ENCODE measurements around the gene PIGS. TPM values are rescaled to one million over a fixed set of nuclear protein-coding genes. Genes with fewer than 3 reads are reported as not detected.

The PIGS gene
- total and polyA plus RNA-seq, 9 of the 15 experiments (the other 6 are each of a cell fraction or from before 2014, with no cell fraction given), result 47.5 to 138 (median 57.6) TPM

GRCh38 chr17:28599311-28600184 is 28.2 kb upstream of the PIGS start (continued):
- no peak; a peak in 1 of 4 replicates for TF ChIP-seq RAD21 (CRISPR knock-in tag; conservative IDR thresholded peaks at IDR 0.05 in 1 of 2, IDR thresholded peaks at IDR 0.05 in 1 of 2)
- no peak for TF ChIP-seq SREBF1 (IDR thresholded peaks at IDR 0.05; ENCODE audit: borderline replicate concordance, low read depth, low read length)
- TF ChIP-seq TGIF2 (CRISPR knock-in tag; IDR thresholded peaks at IDR 0.05), result no peak
- TF ChIP-seq, protein P1, sequence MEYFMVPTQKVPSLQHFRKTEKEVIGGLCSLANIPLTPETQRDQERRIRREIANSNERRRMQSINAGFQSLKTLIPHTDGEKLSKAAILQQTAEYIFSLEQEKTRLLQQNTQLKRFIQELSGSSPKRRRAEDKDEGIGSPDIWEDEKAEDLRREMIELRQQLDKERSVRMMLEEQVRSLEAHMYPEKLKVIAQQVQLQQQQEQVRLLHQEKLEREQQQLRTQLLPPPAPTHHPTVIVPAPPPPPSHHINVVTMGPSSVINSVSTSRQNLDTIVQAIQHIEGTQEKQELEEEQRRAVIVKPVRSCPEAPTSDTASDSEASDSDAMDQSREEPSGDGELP (CRISPR knock-in tag; IDR thresholded peaks at IDR 0.05; ENCODE audit: borderline replicate concordance), result peak; percentile 53; the same call in 1 of the 2 replicates
- TF ChIP-seq SRSF1 (IDR thresholded peaks at IDR 0.05; ENCODE audit: low read depth, low read length), result no peak
- TF ChIP-seq SMARCC2 (IDR thresholded peaks at IDR 0.05; ENCODE audit: low read depth), result 0 out of 2 replicates have a peak, but pooled peaks have one; percentile 22
- TF ChIP-seq RBM25 (IDR thresholded peaks at IDR 0.05; ENCODE audit: low read depth, low read length, severe bottlenecking), result peak; percentile 79
- peak; percentile 97 for TF ChIP-seq NFIC (IDR thresholded peaks at IDR 0.05)
- TF ChIP-seq KAT2B (IDR thresholded peaks at IDR 0.05; ENCODE audit: low read depth, low read length), result no peak
- no peak for TF ChIP-seq HOXB6 (CRISPR knock-in tag; IDR thresholded peaks at IDR 0.05; ENCODE audit: borderline replicate concordance)
- TF ChIP-seq IRF9 (tag; IDR thresholded peaks at IDR 0.05), result no peak
- TF ChIP-seq POU5F1 (IDR thresholded peaks at IDR 0.05; ENCODE audit: borderline replicate concordance, low read depth, low read length, partially characterized antibody), result no peak
- no peak for TF ChIP-seq ZNF778 (CRISPR knock-in tag; IDR thresholded peaks at IDR 0.05)
- TF ChIP-seq HBP1 (CRISPR knock-in tag; IDR thresholded peaks at IDR 0.05), result no peak
- TF ChIP-seq GATAD2A (IDR thresholded peaks at IDR 0.05), result no peak; the same call in 1 of the 2 replicates
- TF ChIP-seq ZNF282 (CRISPR knock-in tag; IDR thresholded peaks at IDR 0.05), result no peak
- no peak for TF ChIP-seq ZNF589 (CRISPR knock-in tag; IDR thresholded peaks at IDR 0.05; ENCODE audit: low read depth)
- TF ChIP-seq TCF3 (CRISPR knock-in tag; IDR thresholded peaks at IDR 0.05), result no peak
- peak; percentile 8; the same call in 1 of the 2 replicates for TF ChIP-seq ZC3H8 (IDR thresholded peaks at IDR 0.05)
- TF ChIP-seq TSC22D4 (tag; IDR thresholded peaks at IDR 0.05), result no peak
- no peak; the same call in 1 of the 2 replicates for TF ChIP-seq POLR2AphosphoS2 (IDR thresholded peaks at IDR 0.05; ENCODE audit: low read length)
- TF ChIP-seq NR4A1 (CRISPR knock-in tag; IDR thresholded peaks at IDR 0.05), result peak; percentile 51; the same call in 1 of the 2 replicates
- 0 out of 2 replicates have a peak, but pooled peaks have one; percentile 16 for TF ChIP-seq NR4A1 (tag; IDR thresholded peaks at IDR 0.05)
- no peak for TF ChIP-seq ZNF124 (CRISPR knock-in tag; IDR thresholded peaks at IDR 0.05)
- TF ChIP-seq NR2C1 (IDR thresholded peaks at IDR 0.05), result no peak
- no peak for TF ChIP-seq NR2C1 (tag; IDR thresholded peaks at IDR 0.05)
- no peak for TF ChIP-seq COPS2 (conservative IDR thresholded peaks at IDR 0.05)
